GM19395 (cell line): Measurements from ENCODE around the gene LRRC63.
"Not testable (repeated sequence)": the region's sequence is repeated elsewhere in the genome, so short reads cannot be mapped to it uniquely, and the experiment has no call there.

Experiments used
- ATAC-seq: cut with Tn5 transposase; IDR thresholded peaks from one replicate; pipeline ENCODE4 v1.9.1; 2021; ENCODE audit warnings: mild to moderate bottlenecking, moderate library complexity; ENCODE audit not compliant: unreplicated experiment

The LRRC63 gene

GRCh38 chr13:46179969-46180763 lies 31.6 kb upstream of the LRRC63 start:
- ATAC-seq: no peak

DNA sequence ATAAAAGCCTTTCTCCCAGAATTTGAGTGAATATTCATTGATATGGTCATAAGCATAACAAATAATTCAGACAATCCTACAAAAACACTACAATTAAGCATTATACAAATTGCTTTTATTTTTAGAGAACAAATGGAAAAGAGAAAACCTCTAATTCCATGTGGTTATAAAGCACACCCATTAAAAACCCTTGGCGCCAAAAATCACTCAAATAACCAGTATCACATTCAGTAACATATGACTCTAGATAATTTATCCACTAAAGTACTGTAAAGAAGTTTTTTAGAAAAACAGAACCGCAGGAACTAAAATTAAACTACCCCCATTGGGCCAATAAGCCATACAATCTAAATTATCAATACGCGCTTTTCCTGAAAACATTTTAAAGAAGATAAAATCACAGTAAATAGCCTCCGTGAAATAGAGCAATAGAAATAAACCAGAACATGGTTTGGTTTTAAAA lies 30.3 kb upstream of the LRRC63 start:
- ATAC-seq: no peak

DNA sequence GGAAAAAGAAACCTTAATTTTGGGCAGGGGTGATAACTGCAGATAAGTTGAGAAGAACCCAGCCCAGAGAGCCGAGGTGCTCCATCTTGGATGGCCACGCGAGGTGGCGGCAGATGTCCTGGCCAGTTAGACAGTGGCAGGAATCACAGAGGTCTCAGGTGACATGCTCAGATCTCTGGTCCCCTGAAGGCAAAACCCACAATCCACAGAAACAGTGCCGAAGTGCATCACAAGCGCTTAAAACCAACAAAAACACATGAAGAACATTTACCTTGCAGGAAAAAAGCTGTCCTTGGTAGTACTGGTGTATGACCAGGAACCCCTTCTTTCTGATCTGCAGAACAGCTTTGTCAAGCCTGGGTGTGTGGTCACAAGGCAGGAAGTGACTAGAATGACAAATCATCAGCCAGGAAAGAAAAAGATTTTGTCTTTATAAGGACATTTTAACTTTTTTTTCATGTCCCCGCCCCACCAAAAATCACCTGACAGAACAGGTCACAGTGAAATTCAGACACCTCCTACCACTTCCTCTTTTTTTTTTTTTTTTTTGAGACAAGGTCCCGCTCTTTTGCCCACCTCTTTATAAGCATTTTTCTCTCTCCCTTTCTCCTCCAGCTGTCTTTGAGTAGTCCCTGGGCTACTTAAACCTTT lies 29.8 kb upstream of the LRRC63 start, which contains the start of gene LCP1:
Gene LCP1, minus strand, starts transcription at position 338 of the 651 bp plus-strand sequence. CDS start 22,515 bp downstream, outside the sequence.
- peak; percentile 69 for ATAC-seq

DNA sequence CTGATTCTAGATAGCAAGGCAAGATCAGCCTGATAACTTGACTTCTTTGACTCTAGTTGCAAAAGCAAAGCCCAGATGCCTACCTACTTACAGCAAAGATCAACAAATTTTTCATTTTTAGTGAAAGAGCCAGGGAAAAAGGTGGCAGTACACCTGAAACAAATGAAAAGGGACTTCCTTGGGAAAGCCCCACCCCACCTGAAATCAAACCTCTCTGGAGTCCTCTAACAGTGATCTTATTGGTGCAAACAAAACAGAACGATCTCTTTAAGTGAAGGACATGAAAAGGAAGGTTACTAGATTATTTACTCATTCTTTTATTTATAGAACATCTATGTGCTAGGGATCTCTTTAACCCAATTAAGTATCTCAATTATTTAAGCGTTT lies 29.2 kb upstream of the LRRC63 start:
- ATAC-seq: no peak

- ATAC-seq: no peak
These were observed 28.4 kb upstream of the LRRC63 start for GRCh38 chr13:46183018-46183946.

GRCh38 chr13:46184277-46184699 lies 27.4 kb upstream of the LRRC63 start:
- ATAC-seq: peak; percentile 45

GRCh38 chr13:46185634-46186033 lies 26.1 kb upstream of the LRRC63 start:
- no peak for ATAC-seq

DNA sequence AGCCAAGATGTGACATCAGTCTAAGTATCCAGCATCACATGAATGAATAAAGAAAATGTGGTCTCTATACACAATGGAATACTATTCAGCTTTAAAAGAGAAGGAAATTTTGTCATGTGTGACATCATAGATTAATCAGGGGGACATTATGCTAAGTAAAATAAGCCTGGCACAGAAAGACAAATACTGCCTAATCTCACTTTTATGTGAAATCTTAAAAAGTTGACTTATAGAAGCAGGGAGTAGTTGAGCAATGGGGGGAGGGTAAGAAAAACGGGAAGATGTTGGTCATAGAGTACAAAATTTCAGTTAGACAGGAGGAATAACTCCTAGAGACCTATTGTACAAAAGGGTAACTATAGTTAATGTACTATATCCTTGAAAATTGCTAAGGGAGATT lies 19.3 kb upstream of the LRRC63 start:
- ATAC-seq: no peak

GRCh38 chr13:46195016-46195415 lies 16.7 kb upstream of the LRRC63 start:
- ATAC-seq: no peak

DNA sequence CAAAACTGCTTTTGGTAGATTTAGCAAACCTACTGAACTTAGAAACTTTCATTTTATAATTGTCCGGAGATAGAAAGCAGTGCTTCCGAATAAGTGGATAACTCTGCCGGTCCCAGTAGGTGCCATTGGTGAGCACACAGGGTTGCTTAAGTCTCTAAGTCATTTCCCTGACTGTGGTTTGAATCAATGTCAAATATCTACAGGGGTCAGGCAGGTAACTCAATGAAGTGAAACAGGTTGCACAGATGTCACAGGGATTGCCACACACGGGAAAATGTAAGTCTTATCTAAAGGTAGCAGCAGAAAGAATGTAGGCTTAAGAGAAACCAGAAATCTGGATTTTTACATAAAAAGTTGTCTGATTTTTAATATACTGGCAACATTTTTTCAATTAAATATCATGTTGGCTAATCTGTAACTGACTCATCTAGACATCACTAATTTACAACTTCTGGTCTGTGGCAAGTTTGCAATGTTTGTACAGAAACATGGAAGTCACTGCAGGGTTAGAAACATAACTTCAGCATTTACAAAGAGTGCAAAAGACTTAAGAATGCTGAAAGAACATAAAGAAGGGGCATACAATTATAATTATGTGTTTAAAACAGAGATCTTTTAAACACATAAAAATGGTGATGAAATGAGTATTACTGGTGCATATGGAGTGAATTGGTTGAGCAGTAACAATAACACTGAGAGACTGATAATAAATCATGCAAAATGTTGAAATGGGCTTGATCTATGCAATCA lies 14.3 kb upstream of the LRRC63 start:
- ATAC-seq: no peak

DNA sequence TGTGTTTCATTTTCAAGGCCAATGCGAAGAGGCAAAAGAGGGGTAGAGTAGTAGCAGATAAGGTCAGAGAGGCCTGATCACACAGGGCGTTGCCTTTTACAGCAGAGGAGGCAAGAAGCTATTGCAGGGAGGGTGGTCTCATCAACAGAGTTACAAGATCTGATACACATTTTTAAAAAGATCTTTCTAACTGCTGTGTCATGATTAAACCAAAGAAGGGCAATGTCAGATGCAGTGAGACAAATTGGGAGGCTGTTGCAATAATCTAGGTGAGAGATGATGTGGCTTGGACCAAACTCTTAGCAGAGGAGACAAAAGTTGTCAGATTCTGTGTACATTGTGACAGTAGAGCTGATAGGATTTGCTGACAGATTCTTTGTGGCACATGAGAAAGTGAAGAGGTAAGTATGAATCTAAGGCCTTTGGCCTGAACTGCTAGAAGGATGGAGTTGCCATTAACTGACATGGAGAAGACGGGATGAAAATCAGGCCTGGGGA lies 13.0 kb upstream of the LRRC63 start:
- no peak for ATAC-seq

- peak; percentile 65 for ATAC-seq
These were observed 9.4 kb upstream of the LRRC63 start for GRCh38 chr13:46202188-46202795.

DNA sequence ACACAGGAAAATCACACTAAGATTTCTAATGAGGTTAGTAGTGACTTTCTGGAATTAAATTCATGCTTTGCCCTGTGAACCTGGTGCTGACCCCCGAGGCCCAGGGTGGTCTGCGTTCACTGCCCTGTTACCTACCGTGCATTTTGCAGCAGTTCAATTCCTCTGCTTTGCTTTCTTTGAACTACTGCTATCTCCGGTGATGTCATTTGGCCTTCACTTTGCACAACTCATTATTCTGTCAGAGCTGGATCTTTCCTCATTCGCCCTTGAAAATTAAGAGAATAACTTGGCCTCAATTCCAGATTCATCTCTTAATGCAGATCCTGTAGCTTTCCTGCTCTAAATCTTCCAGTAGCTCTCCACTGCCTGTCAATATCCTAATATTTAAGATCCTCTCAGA lies 8.8 kb upstream of the LRRC63 start:
- no peak for ATAC-seq

DNA sequence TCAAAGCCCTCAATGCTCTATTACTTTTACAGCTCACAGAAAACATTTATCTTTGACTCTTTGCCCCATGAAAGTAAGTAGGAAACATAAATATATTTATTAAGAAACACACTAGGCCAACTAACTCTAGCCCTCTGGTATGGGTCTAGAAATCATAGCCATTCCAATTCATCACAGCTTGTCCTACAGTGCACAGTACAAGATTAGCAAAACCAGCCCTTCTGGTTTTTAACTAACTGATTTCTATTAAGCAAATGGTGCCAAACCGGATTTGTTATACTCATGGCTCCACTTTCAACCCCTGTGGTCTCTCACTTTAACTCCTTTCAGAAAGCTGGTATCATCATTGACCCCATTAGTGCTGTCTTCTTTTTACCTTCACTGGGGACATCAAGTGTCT lies 5.6 kb upstream of the LRRC63 start:
- no peak for ATAC-seq

GRCh38 chr13:46207828-46208227 lies 3.9 kb upstream of the LRRC63 start:
- no peak for ATAC-seq

DNA sequence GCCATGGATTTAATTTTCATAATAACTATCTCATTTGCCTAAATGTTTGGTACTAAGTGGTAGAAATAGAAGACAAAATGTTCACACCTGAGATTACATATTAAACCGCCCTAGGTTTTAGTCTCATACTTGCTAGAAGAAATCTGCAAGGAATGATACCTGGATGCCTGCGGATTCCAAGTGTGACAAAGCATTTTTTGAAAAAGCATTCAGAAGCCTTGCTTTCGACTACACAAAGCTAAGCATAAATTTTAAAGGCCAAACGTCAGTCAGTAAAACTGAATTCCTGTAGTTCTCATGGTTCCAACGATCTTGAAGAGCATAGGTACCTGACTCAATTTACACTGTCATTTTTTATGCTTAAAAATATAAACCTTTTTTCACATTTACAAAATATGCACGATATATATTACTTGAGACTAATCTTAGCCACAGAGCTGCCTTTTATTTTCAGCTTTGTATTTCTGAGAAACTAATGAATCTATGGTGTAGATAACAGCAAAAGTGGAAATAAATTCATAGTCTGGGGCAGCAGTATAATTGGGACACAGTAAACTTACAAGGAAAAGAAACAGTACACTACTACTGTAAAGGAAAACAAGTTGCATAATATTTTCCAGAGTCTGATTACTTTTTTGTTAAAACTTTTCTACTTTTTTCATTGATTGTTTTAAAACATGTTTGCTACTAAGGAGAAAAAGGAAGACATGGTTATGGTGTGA lies 1.2 kb upstream of the LRRC63 start:
- no peak for ATAC-seq

DNA sequence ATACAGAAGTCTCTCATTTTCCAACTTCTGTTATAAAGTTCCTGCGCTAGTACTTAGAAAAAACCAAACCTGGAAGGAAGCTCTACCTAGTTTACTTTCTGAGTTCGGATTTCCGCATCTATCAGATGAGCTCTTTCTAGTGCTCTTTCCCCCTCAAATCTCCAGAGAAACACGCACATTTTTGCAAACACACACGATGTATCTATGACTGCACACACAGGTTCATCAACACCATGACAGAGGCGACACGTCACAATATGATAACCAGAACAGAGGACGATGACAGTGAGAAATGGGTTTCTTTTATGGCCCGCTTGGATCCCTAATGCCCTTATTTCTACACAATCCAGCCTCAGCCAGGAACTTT lies 629 bp upstream of the LRRC63 start:
- ATAC-seq: peak; percentile 44

GRCh38 chr13:46213242-46213641 lies 1.5 kb downstream of the LRRC63 start:
- ATAC-seq: no peak

DNA sequence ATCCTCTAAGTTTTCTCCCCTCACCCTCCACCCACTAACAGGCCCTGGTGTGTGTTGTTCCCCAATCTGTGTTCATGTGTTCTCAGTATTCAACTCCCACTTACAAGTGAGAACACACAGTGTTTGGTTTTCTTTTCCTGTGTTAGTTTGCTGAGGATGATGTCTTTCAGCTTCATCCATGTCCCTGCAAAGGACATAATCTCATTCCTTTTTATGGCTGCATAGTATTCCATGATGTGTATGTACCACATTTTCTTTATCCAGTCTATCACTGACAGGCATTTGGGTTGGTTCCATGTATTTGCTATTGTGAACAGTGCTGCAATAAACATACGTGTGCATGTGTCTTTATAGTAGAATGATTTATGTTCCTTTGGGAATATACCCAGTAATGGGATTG lies 3.0 kb downstream of the LRRC63 start:
- ATAC-seq: not testable (repeated sequence)
